Mesenchymal stem cell (in vitro differentiated cells and primary cell): ENCODE measurements around the gene QSOX2.

Source experiments
- DNase-seq: peaks from one replicate; pipeline ENCODE4 v3.0.0-alpha.2; 2013
- H2AFZ ChIP-seq: one replicate; pipeline ENCODE4 v1.6.1; 2013; ENCODE audit warnings: low read depth, mild to moderate bottlenecking, control low read depth, inconsistent platforms, low read length, moderate library complexity
- H2AK5ac ChIP-seq: 2 replicates; pipeline ENCODE4 v1.6.1; 2013; ENCODE audit warnings: low read length, moderate library complexity, mild to moderate bottlenecking, inconsistent platforms; ENCODE audit not compliant: severe bottlenecking
- H2BK120ac ChIP-seq: one replicate; pipeline ENCODE4 v1.6.1; 2013; ENCODE audit warnings: low read depth, mild to moderate bottlenecking, inconsistent platforms, low read length, moderate library complexity
- H2BK12ac ChIP-seq, 2 experiments: one replicate each; pipeline ENCODE4 v1.6.1; 2013; ENCODE audit warnings: inconsistent platforms in 2 of 2, low read length in 2 of 2, mild to moderate bottlenecking in 2 of 2, moderate library complexity in 2 of 2, control low read depth in 1 of 2
- H2BK15ac ChIP-seq: one replicate; pipeline ENCODE4 v1.6.1; 2013; ENCODE audit warnings: mild to moderate bottlenecking, low read depth, inconsistent platforms; ENCODE audit not compliant: poor library complexity, severe bottlenecking
- H2BK5ac ChIP-seq: 2 replicates; pipeline ENCODE4 v1.6.1; 2013; ENCODE audit warnings: low read depth, mild to moderate bottlenecking, low read length, control low read depth, inconsistent platforms; ENCODE audit not compliant: poor library complexity, severe bottlenecking
- H3K14ac ChIP-seq, 2 experiments: one replicate each; pipeline ENCODE4 v1.6.1; 2013; ENCODE audit warnings: inconsistent platforms in 2 of 2, low read length in 2 of 2, control low read depth in 1 of 2, mild to moderate bottlenecking in 1 of 2, moderate library complexity in 1 of 2
- H3K18ac ChIP-seq, 2 experiments: one replicate each; pipeline ENCODE4 v1.6.1; 2013; ENCODE audit warnings: inconsistent platforms in 2 of 2, low read length in 2 of 2, control low read depth in 1 of 2, low read depth in 1 of 2, mild to moderate bottlenecking in 1 of 2
- H3K23ac ChIP-seq, 2 experiments: one replicate each; pipeline ENCODE4 v1.6.1; 2013; ENCODE audit warnings: inconsistent platforms in 2 of 2, low read length in 2 of 2, mild to moderate bottlenecking in 2 of 2, moderate library complexity in 2 of 2, control low read depth in 1 of 2
- H3K27ac ChIP-seq: 2 replicates; pipeline ENCODE4 v1.5.1; 2013; ENCODE audit warnings: mild to moderate bottlenecking, moderate library complexity, low read length, control low read depth, inconsistent platforms; ENCODE audit not compliant: poor library complexity, severe bottlenecking
- H3K27me3 ChIP-seq, 2 experiments: 2 replicates each; pipeline versions ENCODE4 v1.6.1 to v1.7.0; 2013; ENCODE audit warnings: low read length in 2 of 2, mild to moderate bottlenecking in 2 of 2, moderate library complexity in 2 of 2, control low read depth in 1 of 2, inconsistent platforms in 1 of 2; ENCODE audit not compliant: control insufficient read depth in 1 of 2, insufficient read depth in 1 of 2
- H3K36me3 ChIP-seq, 2 experiments: 2 replicates each; pipeline versions ENCODE4 v1.6.1 to v1.7.0; 2013; ENCODE audit warnings: low read length in 2 of 2, control low read depth in 1 of 2, inconsistent platforms in 1 of 2, low read depth in 1 of 2, mild to moderate bottlenecking in 1 of 2; ENCODE audit not compliant: insufficient read depth in 2 of 2, control insufficient read depth in 1 of 2
- H3K4ac ChIP-seq, 2 experiments: one replicate each; pipeline ENCODE4 v1.6.1; 2013; ENCODE audit warnings: inconsistent platforms in 2 of 2, low read length in 2 of 2, mild to moderate bottlenecking in 2 of 2, moderate library complexity in 2 of 2, control low read depth in 1 of 2, low read depth in 1 of 2
- H3K4me1 ChIP-seq: 2 replicates; pipeline ENCODE4 v1.6.1; 2013; ENCODE audit warnings: low read depth, low read length, control low read depth; ENCODE audit not compliant: control insufficient read depth, insufficient read depth
- H3K4me2 ChIP-seq: 2 replicates; pipeline ENCODE4 v1.6.1; 2013; ENCODE audit warnings: low read length, mild to moderate bottlenecking, inconsistent platforms; ENCODE audit not compliant: poor library complexity, severe bottlenecking
- H3K4me3 ChIP-seq, 2 experiments: 2 replicates each; pipeline versions ENCODE4 v1.5.1 to v1.7.0; 2013; ENCODE audit warnings: low read length in 2 of 2, mild to moderate bottlenecking in 2 of 2, control low read depth in 1 of 2, low read depth in 1 of 2; ENCODE audit not compliant: insufficient read depth in 1 of 2
- H3K79me1 ChIP-seq: replicated peaks from 2 replicates; pipeline ENCODE4 v1.6.1; 2013; ENCODE audit warnings: mild to moderate bottlenecking, control low read depth, low read length, inconsistent platforms; ENCODE audit not compliant: poor library complexity, severe bottlenecking
- H3K9ac ChIP-seq: 2 replicates; pipeline ENCODE4 v1.7.0; 2013; ENCODE audit warnings: mild to moderate bottlenecking, low read length, moderate library complexity
- H3K9me3 ChIP-seq: 2 replicates; pipeline ENCODE4 v1.7.0; 2013; ENCODE audit warnings: mild to moderate bottlenecking, low read length; ENCODE audit not compliant: control insufficient read depth
- H4K8ac ChIP-seq: one replicate; pipeline ENCODE4 v1.6.1; 2013; ENCODE audit warnings: inconsistent platforms, mild to moderate bottlenecking, low read length, moderate library complexity
- H4K91ac ChIP-seq: one replicate; pipeline ENCODE4 v1.6.1; 2013; ENCODE audit warnings: mild to moderate bottlenecking, low read length, inconsistent platforms
- WGBS: methylation state at CpG from one replicate; pipeline ENCODE4 v1.1.7; 2013; ENCODE audit warnings: mixed read lengths; 5-methylcytosine and 5-hydroxymethylcytosine counted together

Gene QSOX2

GRCh38 chr9:136180586-136180985 lies 65.0 kb downstream of the QSOX2 start:
- Histone ChIP-seq H4K91ac (no peak overlapping the region), H3K4me2 (no peak overlapping the region), H2AK5ac (no peak overlapping the region), H2BK5ac (no peak overlapping the region), H3K9ac (no peak overlapping the region), H3K18ac (no peak overlapping the region), H4K8ac (no peak overlapping the region), H3K9me3 (no peaks in the 10 kb centered on the region), H3K4ac (no peak overlapping the region), H3K27me3 (peaks cover 49 to 75% of the 10 kb centered on the region in 2 experiments), H2BK12ac (no peak overlapping the region), H3K36me3 (no peaks in the 10 kb centered on the region), H3K4me1 (peaks cover 2% of the 10 kb centered on the region), H3K14ac (no peak overlapping the region), H3K4me3 (no peak overlapping the region), H3K23ac (no peak overlapping the region), H3K79me1 (no peaks in the 10 kb centered on the region), H3K27ac (no peak overlapping the region), H2AFZ (no peak overlapping the region), H2BK15ac (no peak overlapping the region), H2BK120ac (no peak overlapping the region)
- DNase-seq, result no peak
- WGBS, result 72% methylated on average over 9 of the region's 11 CpGs

GRCh38 chr9:136179761-136180160 lies 65.9 kb downstream of the QSOX2 start:
- no peaks in the 10 kb centered on the region for H3K9me3 ChIP-seq
- no peak overlapping the region for H2BK12ac ChIP-seq
- no peak overlapping the region for H2BK5ac ChIP-seq
- H2AK5ac ChIP-seq, result no peak overlapping the region
- H3K4ac ChIP-seq, result peak overlapping the region in 1 of 2 experiments; percentile 75
- no peak for DNase-seq
- H3K27me3 ChIP-seq, result peaks cover 42 to 75% of the 10 kb centered on the region in 2 experiments
- peaks cover 2% of the 10 kb centered on the region for H3K4me1 ChIP-seq
- no peak overlapping the region for H3K4me2 ChIP-seq
- WGBS, result 91% methylated on average over 13 of the region's 13 CpGs
- no peak overlapping the region for H2AFZ ChIP-seq
- H3K36me3 ChIP-seq, result no peaks in the 10 kb centered on the region
- H3K14ac ChIP-seq, result no peak overlapping the region
- no peak overlapping the region for H3K23ac ChIP-seq
- H3K4me3 ChIP-seq, result no peak overlapping the region
- peak overlapping the region; percentile 80 for H4K91ac ChIP-seq
- H2BK120ac ChIP-seq, result no peak overlapping the region
- no peak overlapping the region for H3K18ac ChIP-seq
- no peak overlapping the region for H3K9ac ChIP-seq
- no peak overlapping the region for H3K27ac ChIP-seq
- no peaks in the 10 kb centered on the region for H3K79me1 ChIP-seq
- no peak overlapping the region for H4K8ac ChIP-seq
- H2BK15ac ChIP-seq, result no peak overlapping the region

DNA sequence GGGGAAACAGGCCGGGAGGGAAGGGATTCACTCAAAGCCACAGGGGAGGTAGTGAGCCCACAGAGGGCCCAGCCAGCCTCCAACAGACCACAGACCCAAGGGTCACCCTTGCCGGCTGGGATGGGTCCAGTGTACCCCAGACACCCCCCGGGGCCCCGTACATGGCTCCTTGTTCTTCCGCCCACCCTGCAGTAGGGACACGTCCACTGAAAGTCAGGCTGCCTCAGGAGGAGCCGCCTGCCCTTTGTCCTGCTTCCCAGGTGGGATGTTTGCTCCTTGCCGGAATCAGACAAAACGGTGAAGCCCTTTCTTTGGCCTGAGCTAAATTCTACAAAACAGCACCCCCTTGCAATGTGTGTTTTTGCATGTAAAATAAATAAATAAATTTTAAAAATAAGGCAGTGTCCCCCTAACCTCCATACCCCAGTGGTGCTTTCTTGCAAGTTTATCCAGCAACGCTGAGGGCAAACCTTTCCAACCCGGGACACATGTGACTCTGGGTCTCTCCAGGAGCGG lies 66.5 kb downstream of the QSOX2 start:
- Histone ChIP-seq H3K4ac (no peak overlapping the region), H3K27me3 (peaks cover 41 to 72% of the 10 kb centered on the region in 2 experiments), H2BK15ac (no peak overlapping the region), H2BK12ac (no peak overlapping the region), H2AFZ (no peak overlapping the region), H3K9ac (no peak overlapping the region), H3K18ac (no peak overlapping the region), H3K4me2 (no peak overlapping the region), H3K23ac (no peak overlapping the region), H3K9me3 (no peaks in the 10 kb centered on the region), H3K27ac (no peak overlapping the region), H3K36me3 (no peaks in the 10 kb centered on the region), H3K4me1 (peaks cover 2% of the 10 kb centered on the region), H4K91ac (no peak overlapping the region), H3K79me1 (no peaks in the 10 kb centered on the region), H3K14ac (no peak overlapping the region), H2AK5ac (no peak overlapping the region), H4K8ac (no peak overlapping the region), H3K4me3 (no peak overlapping the region), H2BK120ac (no peak overlapping the region), H2BK5ac (no peak overlapping the region)
- 75% methylated on average over 12 of the region's 12 CpGs for WGBS
- no peak for DNase-seq

DNA sequence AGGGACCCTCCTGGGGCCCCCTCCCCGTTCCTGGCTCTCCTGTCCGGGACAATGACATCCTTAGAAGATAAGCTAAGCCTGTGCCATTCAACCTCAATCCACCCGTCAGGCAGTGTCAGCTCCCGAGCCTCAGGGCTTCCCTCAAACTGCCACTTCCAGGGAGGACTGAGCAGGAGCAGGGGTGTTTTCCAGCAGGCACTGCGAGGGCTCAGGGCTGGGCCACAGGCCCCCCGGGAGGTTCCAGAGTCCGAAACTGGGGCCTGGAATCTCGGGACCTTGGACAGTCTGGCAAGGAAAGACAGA lies 66.9 kb downstream of the QSOX2 start:
- Histone ChIP-seq H3K4me3 (no peak overlapping the region), H2AFZ (no peak overlapping the region), H3K18ac (no peak overlapping the region), H2BK15ac (no peak overlapping the region), H2BK120ac (no peak overlapping the region), H3K23ac (no peak overlapping the region), H2AK5ac (no peak overlapping the region), H3K27ac (no peak overlapping the region), H3K4ac (no peak overlapping the region), H3K4me2 (no peak overlapping the region), H3K36me3 (no peaks in the 10 kb centered on the region), H4K8ac (no peak overlapping the region), H4K91ac (no peak overlapping the region), H2BK5ac (no peak overlapping the region), H2BK12ac (no peak overlapping the region), H3K9me3 (no peaks in the 10 kb centered on the region), H3K14ac (no peak overlapping the region), H3K9ac (no peak overlapping the region), H3K79me1 (no peaks in the 10 kb centered on the region), H3K27me3 (peaks cover 41 to 73% of the 10 kb centered on the region in 2 experiments), H3K4me1 (peaks cover 2% of the 10 kb centered on the region)
- WGBS, result 67% methylated on average over 8 of the region's 8 CpGs
- no peak for DNase-seq
